Measurements from ENCODE around the gene MYOM3.

MYOM3 gene

DNA sequence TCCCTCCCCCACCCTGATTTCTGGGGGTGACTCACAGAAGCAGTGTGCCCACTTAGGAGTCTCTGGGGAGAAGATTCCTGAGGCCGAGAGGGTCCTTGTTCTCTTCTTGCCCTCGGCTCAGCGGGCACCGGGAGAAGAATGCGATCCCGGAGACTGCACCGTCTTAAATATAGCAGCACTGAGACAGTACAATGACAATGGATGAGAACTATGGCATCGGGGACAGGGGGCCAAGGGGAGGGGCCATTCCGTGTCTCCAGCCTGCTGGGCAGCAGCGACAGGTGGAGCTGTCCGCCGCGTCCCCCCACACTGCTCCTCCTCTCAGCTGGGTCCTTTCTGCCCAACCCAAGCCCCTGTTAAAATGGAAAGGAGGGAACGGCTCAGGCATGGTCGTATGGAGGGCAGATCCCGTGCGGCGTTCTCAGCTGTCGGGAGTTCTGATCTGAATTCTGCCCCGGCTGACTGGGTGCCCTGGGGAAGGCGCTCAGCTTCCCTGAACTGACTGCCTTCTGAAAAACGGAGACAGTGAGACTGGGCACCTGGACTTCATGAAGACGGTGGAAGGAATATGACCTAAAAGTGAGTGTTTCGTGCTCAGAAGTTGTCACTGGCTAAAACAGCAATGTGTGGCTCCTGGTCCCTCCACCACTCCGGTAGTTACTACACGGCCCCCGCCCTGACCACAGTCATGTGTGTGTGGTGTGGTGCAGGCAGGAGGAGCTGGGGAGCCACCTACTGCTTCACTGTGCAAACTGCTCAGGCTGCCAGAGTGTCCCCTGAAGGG lies at the start of gene MYOM3:
Gene MYOM3, minus strand, starts transcription at position 140 of the 784 bp plus-strand sequence. CDS start 3,499 bp downstream, outside the sequence.
- DNase-seq, result peak; percentile 16

DNA sequence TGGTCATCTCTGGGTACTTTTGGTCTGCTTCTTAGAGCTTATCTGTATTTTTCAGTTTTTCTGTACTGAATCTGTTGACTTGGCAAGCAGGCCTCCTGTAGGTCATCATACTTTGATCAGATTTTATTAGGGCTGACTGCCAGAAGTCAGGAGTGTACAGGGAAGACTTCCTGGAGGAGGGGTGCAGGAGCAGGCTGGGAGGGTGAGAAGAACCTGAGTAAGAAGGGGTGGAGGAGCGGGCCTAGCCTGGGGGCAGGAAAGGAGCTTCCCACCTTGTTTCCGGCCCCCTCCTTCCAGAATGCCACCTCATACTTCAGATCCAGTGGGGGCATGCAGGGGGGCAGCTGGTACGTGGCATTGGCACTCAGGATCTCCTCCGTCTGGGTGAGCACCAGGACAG lies 49.3 kb upstream of the MYOM3 start:
- no peak for DNase-seq

DNA sequence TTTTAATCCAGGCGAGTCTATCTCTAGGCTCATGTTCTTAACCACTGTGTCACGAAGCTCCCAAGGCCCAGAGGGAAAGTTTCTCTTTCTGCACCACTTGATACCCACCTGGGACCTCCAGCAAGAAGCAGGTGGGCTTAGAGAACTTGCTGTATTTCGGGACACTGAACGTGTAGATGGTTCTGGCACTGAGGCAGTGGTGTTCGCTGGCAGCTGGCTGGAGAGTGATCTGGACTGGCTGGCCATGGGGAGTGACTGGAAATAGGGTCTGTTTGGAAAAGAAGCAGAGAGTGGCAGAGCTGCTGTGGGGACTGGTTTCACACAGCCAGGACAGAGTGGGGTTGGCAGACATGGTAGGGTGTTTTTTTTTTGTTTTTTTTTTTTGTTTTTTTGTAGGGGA lies 47.4 kb upstream of the MYOM3 start:
- no peak for DNase-seq

DNA sequence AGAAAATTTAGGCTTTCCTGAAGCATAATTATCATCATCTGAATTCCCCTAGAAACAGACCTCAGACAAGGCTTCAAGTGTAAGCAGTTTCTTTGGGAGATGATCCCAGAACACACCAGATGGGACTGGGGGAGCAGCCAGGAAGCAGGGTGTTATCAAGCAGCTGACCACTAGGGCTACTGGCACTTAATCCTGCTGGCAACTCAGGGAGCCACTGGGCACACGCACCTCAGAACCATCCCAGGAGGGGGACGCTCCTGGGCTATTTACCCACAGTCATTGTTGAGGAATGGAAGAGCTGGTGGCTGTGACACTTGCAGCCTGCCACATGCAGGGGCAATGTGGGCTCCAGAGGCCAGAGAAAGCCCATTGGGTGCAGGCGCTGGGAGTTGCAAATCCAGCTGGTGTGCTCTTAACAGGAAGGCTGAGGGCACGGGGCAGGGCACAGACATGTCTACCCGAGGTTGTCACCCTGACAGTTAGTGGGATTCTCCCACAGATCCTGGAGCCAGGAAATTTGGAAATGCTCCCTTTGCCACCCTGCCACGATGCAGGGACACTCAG lies 46.1 kb upstream of the MYOM3 start:
- DNase-seq, result no peak

DNA sequence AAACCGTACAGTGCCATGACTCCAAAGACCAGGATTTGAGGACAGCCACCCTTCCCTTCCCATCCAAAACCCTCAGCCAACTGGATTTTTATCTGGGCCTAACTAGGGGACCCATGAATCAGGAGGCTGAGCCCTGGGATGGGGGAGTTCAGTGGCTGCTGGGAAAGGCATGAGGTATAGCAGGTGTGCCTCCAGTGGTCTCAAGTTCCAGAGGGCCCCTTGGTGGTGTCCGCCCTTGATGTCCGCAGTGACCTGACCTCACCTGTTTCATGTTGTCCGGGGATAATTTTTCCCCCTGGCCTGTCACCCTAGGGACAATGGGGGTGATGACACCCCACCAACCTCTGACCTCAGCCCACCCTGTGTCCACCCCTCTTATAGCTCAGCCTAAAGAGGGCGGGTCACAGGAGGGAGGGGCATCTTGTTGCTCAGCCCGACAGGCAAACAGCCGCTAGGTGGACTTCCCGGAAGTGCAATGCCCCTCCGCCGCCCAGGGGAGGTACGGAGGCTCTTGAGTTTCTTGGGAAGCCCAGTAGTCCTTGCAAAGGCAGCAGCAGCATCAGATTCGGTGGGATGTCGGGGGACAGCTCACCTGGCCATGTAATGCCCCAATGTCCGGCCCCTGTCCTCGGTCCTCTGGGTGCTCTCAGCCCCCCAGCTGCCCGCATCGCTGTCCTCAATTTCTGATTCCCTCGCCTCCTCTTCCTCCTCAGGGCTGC lies 44.8 kb upstream of the MYOM3 start:
- DNase-seq, result no peak

DNA sequence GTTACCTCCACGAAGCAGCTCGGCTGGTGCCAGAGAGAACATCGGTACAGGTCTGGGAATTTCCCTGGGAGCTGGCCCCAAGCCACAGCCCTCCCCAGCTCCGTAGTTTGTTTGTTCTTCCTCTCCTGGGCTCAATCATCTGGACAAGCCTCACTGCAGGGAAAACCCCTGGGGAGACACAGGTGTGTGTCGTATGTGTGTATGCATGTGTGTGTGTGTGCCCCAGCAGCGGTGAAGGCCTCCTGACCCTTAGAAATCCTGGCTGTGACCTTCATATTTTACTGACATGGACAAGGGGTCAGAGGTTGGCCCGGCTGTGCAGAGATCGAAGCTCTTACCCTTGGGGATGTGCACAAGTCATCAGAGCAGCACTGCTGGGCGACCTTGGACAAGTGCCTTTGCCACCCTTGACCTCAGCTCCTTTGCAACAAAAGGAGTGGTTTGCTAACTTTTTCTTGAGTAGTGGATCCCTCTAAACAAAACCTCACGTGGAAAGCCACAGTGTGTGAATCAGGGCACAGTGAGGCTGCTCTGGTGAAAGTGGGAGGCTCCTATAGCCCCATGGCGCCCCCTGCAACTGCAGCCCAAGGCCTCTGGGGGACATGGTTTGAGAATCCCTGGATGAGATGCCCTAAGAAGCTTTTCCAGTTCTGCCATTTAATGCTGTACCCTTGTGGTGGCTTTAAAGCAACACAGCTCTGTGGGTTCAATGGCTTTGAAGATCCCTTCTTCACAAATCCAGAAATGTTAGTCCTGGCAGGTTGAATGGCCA lies 43.3 kb upstream of the MYOM3 start:
- no peak for DNase-seq

DNA sequence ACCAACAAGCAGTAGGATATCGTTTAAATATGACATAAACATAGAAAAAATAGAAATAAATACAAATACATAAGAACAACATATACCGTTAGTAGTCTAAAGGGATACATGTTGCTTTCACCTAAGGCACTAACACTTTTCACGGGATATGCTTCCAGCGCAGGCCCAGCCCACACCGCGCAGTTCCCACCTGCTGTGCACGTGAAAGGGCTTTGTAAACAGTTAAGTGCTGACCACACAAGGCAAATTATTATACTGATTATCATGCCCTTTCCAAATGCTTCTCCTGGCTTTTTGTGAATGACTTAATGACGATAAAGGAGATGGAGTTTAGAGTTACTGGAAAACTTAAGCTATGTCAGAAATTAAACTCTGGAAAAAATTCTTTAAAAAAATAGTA lies 42.3 kb upstream of the MYOM3 start:
- no peak for DNase-seq

DNA sequence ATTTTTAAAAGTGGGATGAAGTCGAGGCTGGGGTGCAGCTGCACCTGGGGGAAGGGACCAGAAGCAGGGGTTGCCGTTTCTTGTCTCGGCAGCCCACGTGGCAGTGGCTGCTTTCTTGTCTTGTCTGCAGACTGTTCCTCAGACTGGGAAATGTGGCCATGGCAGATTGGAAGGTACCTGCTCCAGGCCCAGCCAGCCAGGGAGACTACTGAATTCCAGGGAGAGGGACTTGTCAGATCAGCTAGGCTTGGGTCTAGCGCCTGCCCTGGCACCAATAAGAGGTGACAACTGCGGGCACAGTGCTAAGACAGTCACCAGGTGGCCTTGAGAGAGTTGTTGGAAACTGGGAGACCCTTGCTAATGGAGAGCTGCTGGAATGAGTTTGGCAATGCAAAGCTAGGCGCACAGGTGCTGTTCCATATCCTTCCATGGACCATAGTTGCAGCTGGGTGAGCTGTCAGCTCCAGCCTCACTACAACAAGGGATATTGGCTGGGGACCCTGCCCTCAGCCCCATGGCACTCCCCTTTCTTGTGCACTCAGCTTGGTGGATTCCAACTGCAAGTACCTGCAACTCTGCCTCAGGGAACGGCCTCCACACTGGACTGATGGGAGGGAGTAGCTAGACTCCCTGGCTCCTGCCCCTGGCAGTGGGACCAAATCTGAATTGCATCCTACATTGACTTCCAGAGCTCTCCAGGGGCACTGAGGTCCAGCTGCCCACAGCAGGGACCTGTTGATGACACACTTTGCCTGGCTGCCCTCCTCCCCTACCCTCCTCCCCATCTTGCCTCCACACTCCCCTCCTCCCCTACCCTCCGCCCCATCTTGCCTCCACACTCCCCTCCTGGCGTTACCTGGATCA lies 40.9 kb upstream of the MYOM3 start:
- DNase-seq, result no peak

DNA sequence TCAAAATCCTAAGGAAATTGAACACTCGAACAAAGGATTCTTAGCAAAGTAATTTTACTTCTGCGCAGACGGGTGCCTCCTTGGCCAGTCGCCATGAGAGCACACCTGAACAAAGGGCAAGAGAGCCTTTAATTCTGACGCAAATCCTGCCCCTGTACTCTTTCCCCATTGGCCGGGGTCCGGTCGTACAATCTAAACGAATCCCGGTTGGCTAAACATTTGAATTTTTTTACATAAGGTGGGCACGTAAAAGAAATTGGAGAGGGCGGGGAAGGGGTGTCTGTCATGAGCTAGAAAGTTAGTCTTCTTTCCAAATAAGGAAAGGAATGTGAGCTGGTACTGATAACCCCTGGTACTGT lies 39.2 kb upstream of the MYOM3 start:
- DNase-seq, result no peak

DNA sequence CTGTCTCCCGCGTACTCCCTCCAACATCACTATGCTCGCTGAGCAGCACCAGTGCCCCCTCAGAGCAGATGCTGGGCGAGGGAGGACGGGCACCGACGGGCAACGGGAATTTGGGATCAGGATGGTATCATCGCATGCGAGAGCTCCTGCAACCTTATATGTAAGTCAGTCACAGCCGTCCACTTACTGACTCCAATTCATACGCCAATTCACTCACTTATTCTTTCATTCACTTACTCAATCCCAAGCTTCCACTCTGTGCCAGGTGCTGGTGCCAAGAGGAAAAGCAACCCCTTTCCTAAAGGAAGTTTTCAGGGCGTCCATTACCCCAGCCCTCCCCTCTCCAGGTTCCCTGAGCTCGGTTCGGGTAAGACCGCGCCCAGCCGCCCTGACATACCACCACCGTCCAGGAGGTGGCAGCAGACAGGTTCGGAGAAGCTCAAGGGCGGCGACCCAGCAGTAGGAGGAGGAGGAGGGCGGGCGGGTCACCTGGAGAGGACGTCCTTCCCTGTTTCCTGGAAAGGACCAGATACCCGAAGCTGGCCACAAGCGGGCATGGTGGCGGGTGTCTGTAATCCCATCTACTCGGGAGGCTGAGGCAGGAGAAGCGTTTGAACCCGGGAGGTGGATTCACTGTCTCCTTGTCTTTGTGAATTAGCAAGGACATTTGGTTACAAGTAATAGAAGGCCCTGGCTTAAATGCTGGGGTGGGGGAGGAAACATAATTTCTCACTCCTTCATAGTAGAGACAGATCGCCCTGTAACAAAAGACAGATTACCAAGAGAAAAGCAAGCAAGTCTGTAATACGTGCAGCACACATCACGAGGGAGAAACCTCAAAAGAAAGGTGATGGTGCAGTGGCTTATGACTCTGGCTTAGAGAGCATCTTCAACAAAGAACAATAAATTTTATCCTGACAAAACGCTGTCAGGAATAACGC lies 38.6 kb upstream of the MYOM3 start:
- peak; percentile 79 for DNase-seq

DNA sequence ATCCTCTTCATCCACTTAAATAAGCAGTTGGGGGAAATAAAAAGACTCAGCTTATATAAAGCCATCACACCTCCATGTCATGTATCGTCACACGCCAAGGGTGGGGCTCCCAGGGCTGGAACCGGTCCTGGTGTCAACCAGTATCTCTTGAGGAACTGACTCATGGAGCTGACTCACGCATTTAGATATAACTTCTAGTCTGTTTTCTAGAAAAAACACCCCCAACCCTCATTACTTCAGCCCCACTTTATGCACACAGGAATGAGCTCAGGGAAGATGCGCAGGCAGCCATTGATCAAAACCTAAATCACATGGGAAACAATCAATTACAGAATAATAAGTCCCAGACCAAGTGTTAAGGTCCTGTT lies 37.9 kb upstream of the MYOM3 start:
- peak; percentile 47 for DNase-seq

DNA sequence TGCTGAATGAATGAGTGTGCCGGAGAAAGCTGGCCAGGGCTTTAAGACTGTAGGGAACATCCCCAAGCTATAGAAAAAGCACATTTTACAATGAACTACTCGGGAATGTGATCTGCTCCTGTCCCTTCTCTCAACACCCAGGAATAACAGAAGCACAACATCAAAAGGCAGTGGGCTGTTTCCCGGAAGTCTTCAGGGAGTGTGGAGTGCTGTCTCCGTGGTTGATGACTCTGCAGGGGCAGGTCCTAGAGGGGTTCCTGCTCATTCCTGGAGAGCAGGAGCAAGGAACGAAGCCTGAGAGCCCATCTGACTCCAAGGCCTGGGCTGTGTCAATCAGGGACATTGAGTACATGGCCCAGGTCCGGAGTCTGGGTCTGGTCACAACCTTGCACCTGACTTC lies 35.9 kb upstream of the MYOM3 start:
- no peak for DNase-seq

DNA sequence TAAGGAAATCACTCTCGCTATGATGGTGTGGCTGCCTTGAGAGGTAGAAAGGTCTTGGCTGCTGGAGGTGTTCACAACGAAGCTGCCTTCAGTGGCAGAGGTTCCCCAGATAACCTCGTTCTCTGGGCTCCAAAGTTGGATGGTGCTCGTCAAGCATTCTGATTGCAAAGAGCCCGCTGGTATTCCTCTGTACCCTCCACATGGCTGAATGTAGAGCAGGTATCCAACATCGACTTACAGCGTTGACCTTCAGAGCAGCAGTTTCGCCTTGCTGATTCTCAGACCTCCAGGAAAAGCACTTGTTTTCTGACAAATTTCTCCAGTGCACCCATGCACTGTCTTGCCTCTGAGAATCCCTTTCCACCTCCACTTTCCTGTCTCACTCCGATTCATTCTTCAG lies 35.3 kb upstream of the MYOM3 start:
- no peak for DNase-seq

DNA sequence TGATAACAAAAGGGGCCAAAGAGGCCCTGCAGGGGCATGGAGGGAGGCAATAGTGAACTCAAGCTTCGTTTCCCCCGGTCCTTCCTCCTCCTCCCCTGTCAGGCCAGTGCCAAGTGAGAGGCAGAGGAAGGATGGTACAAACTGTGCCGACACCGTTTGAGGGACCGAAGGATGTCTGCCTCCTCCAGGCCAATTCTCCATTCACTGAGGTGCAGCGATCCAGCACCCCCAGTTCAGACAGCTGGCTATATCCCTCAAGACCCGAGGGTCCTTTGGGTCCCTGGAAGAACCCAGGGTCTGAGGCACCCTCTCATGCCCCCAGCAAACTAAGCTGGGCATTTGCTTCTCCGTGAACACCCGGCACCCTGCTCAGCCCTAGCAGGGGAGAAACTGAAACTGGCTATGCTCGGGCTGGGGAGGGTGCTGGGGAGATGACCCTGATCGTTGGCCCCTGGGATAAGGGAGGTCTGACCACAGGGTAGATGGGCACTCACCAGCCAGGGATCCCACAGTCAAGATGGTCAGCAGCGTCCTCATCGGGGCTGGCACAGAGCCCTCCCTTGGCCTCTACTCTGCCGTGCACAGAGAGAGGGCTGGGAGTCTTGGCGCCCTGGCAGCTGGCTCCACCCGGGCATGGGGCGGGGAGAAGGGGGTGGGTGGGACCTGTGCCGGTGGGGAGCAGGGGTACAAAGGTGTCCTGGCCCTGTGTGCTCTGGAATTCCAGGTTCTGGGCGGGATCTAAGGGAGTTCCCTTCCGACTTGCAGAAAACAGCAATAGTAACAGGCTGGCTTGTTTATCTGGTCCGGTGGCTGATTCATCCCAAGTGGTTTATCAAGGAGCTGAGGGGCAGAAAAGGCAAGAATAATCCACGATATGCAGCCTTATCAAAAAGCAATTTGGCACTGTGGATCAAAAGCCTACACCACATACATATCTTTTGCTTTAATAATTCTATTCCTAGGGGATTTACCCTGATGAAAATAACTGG lies 30.9 kb upstream of the MYOM3 start, which contains the start of gene IL22RA1:
Gene IL22RA1, minus strand, starts transcription at position 595 of the 989 bp plus-strand sequence. Its CDS starts 58 bp downstream, at position 537.
- DNase-seq, result no peak

DNA sequence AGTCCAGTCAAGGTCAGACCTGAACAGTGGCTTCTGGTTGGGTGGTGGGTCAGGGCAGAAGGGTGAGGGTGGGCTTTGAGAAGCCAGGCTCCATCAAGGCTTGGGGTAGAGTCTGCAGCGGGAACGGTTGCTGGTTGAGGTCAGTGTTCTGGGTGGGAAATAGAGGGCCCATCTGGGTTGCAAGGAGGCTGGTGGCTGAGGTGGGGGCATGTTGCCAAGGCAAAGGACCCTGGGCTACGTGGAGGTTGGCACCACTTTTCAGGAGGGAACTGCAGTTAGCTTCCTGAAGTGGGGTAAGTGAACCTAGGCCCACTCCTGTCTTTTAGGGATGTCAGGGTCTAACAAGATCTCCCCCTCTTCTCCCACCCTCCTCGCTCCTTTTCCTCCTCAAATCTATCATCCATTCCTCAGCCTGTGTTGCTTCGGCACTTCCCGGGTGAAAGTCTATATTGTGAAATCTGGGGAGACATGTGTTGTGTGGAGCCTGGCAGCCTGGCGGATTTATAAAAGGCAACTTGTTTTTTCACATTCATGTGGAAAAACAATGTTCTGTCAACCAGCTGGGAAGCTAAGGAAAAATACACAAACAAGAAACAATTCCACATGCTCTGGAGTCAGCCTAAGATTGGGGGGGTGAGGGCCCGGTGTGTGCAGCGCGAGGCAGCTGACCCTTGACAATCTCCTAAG lies 29.5 kb upstream of the MYOM3 start:
- DNase-seq, result no peak

DNA sequence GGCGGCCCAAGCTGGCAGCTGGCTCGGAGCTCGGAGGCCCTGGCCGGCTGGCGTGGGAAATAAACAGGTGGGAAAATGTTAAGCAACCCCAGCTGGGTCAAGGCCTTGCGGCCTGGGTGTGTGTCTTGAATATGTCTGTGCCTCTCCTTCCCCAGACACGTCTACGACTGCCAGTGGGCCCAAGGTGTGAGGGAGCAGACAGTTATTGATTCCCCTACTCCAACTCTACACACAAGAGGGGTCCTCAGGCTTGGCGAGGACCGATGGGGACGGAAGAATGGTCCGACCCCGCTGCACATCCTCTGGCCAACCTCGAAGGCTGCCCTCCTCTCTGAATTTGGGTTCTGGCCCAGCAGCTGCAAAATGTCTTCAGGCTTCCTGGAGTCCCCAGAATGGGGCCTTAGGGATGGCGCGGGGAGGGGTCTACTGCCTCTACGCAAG lies 28.8 kb upstream of the MYOM3 start:
- no peak for DNase-seq

DNA sequence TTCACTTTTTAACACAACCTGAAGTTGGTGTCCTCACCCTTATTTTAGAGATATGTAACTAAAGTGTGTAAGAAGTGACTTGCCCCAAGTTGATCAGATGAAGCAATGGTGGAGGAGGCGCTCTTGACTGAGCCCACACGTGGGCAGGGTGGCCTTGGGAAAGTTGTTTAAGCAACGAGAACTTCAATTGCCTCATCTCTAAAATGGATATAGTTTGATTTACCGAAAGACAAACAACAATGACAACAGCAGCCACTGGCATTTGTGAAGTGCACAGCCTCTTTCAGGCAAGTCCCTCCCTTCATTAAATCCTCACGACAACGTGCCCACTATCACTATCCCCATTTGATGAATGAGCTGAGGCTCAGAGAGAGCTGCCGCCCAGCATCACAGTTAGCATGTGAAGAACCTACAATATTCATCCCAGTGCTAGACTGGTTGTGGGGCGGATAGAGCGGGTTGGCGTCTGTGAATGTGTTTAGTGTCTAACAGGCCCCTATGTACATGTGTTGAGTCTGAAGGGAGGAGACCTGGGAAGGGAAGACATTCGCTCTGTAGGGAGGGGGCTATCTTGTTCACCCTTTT lies 28.0 kb upstream of the MYOM3 start:
- DNase-seq, result no peak

DNA sequence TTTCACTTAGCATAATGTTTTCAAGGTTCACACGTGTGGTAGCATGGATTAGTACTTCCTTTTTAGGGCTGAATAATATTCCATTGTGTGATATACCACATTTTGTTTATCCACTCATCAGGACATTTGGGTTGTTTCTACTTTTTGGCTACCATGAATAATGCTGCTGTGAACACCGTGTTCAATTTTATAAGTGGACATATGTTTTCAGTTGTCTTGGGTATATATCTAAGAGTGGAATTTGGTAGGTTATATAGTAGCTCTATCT lies 27.2 kb upstream of the MYOM3 start:
- DNase-seq, result no peak

Data from NK-92 treated with Interleukin-12 subunit alpha and Interleukin-12 subunit beta, amount 100 ng/mL, for 24 hours (cell line).